GM18498 (cell line): ENCODE measurements around the gene RDH12.

Experiments used
- ATAC-seq: cut with Tn5 transposase; IDR thresholded peaks from one replicate; pipeline ENCODE4 v1.9.1; 2021; ENCODE audit warnings: mild to moderate bottlenecking, moderate library complexity; ENCODE audit not compliant: unreplicated experiment

RDH12 gene

GRCh38 chr14:67746927-67747326 is 45.2 kb downstream of the RDH12 start:
- no peak for ATAC-seq

- ATAC-seq, result no peak
These were observed 46.6 kb downstream of the RDH12 start for GRCh38 chr14:67748312-67748711.

GRCh38 chr14:67749341-67750084 is 47.8 kb downstream of the RDH12 start:
- ATAC-seq, result no peak

- no peak for ATAC-seq
These were observed 54.8 kb downstream of the RDH12 start for GRCh38 chr14:67756496-67756895.

GRCh38 chr14:67757175-67757574 is 55.5 kb downstream of the RDH12 start:
- ATAC-seq, result no peak

- no peak for ATAC-seq
These were observed 58.2 kb downstream of the RDH12 start for GRCh38 chr14:67759916-67760315.

- no peak for ATAC-seq
These were observed 60.4 kb downstream of the RDH12 start for GRCh38 chr14:67762051-67762450.

GRCh38 chr14:67763158-67763822 is 61.6 kb downstream of the RDH12 start:
- ATAC-seq, result no peak

GRCh38 chr14:67764496-67764895 is 62.8 kb downstream of the RDH12 start:
- no peak for ATAC-seq

GRCh38 chr14:67765192-67765834 is 63.6 kb downstream of the RDH12 start:
- ATAC-seq, result no peak

GRCh38 chr14:67766035-67766680 is 64.5 kb downstream of the RDH12 start:
- no peak for ATAC-seq

GRCh38 chr14:67768219-67768618 is 66.5 kb downstream of the RDH12 start:
- ATAC-seq, result no peak

GRCh38 chr14:67773844-67774377 is 72.2 kb downstream of the RDH12 start:
- ATAC-seq, result no peak

- no peak for ATAC-seq
These were observed 75.1 kb downstream of the RDH12 start for GRCh38 chr14:67776653-67777322.

GRCh38 chr14:67778792-67779191 is 77.1 kb downstream of the RDH12 start:
- no peak for ATAC-seq

- no peak for ATAC-seq
These were observed 80.4 kb downstream of the RDH12 start for GRCh38 chr14:67782090-67782489.
